SK-N-SH (cell line): ENCODE results near the gene MLLT3. TPM values are rescaled to one million over a fixed set of nuclear protein-coding genes. Genes with fewer than 3 reads are reported as not detected.

Source experiments
- CTCF ChIA-PET: fragments of 300-600, 350-600 bp; formaldehyde crosslinking; extraction: SDS; loops from one replicate; lab custom pipeline; 2021; lab: Yijun Ruan, JAX
- POLR2A ChIA-PET: fragments of 350-600 bp; sonication (Branson Sonifier 250); formaldehyde crosslinking; extraction: SDS; loops from one replicate; lab custom pipeline; 2020; ENCODE audit warnings: antibody characterized with exemption, inconsistent platforms; lab: Yijun Ruan, JAX
- DNase-seq: peaks from one replicate; pipeline ENCODE4 v3.0.0; 2012
- H2AFZ ChIP-seq: fragments of 200-600 bp; sonication (generic); 2 replicates; pipeline ENCODE4 v1.8.1; 2016; ENCODE audit warnings: antibody characterized with exemption, mild to moderate bottlenecking, low read depth
- H3F3A ChIP-seq: fragments of 200-600 bp; sonication (generic); replicated peaks from 2 replicates; pipeline ENCODE3; 2016; ENCODE audit warnings: antibody characterized with exemption, mild to moderate bottlenecking; ENCODE audit not compliant: insufficient read depth
- H3K27ac ChIP-seq, 2 experiments: fragments of 200-500 bp in 1 of 2; fragments of 200-600 bp in 1 of 2; sonication (Bioruptor generic) in 1 of 2; sonication (generic), shearing (Covaris generic) in 1 of 2; 2 replicates each; pipeline versions ENCODE4 v1.5.1 to v1.6.1; 2014 to 2016; ENCODE audit warnings: low read depth in 2 of 2, inconsistent platforms in 1 of 2, low read length in 1 of 2, mild to moderate bottlenecking in 1 of 2, mixed read lengths in 1 of 2
- H3K27me3 ChIP-seq: fragments of 200-600 bp; sonication (generic), shearing (Covaris generic); 2 replicates; pipeline ENCODE4 v1.6.1; 2016; ENCODE audit warnings: mixed run types; ENCODE audit not compliant: insufficient read depth
- H3K36me3 ChIP-seq, 2 experiments: fragments of 200-500 bp in 1 of 2; fragments of 200-600 bp in 1 of 2; sonication (Bioruptor generic) in 1 of 2; sonication (generic) in 1 of 2; replicated peaks in 1 of 2; 2 replicates each; pipeline versions ENCODE3 to v1.5.1; 2014 to 2016; ENCODE audit warnings: low read length in 1 of 2, mild to moderate bottlenecking in 1 of 2; ENCODE audit not compliant: insufficient read depth in 2 of 2, control insufficient read depth in 1 of 2
- H3K4me1 ChIP-seq, 2 experiments: fragments of 200-500 bp in 1 of 2; fragments of 200-600 bp in 1 of 2; sonication (Bioruptor generic) in 1 of 2; sonication (generic), shearing (Covaris generic) in 1 of 2; 2 replicates each; pipeline versions ENCODE4 v1.5.1 to v1.6.1; 2014 to 2016; ENCODE audit warnings: low read depth in 1 of 2, low read length in 1 of 2, mixed run types in 1 of 2; ENCODE audit not compliant: insufficient read depth in 2 of 2, control insufficient read depth in 1 of 2
- H3K4me2 ChIP-seq: fragments of 200-600 bp; sonication (generic), shearing (Covaris generic); 2 replicates; pipeline ENCODE4 v1.6.1; 2017; ENCODE audit warnings: mixed run types
- H3K4me3 ChIP-seq, 2 experiments: fragments of 200-500 bp in 1 of 2; fragments of 200-600 bp in 1 of 2; sonication (Bioruptor generic) in 1 of 2; sonication (generic), shearing (Covaris generic) in 1 of 2; 2 replicates each; pipeline versions ENCODE4 v1.5.1 to v1.8.1; 2014 to 2016; ENCODE audit warnings: low read depth in 2 of 2, inconsistent platforms in 1 of 2, low read length in 1 of 2, mild to moderate bottlenecking in 1 of 2, mixed read lengths in 1 of 2, moderate library complexity in 1 of 2
- H3K79me2 ChIP-seq: fragments of 200-600 bp; sonication (generic); 2 replicates; pipeline ENCODE4 v1.8.1; 2017; ENCODE audit warnings: mild to moderate bottlenecking; ENCODE audit not compliant: insufficient read depth
- H3K9ac ChIP-seq: fragments of 200-600 bp; sonication (generic); 2 replicates; pipeline ENCODE4 v1.6.1; 2017; ENCODE audit warnings: mixed run types
- H3K9me2 ChIP-seq: fragments of 200-600 bp; sonication (generic); 2 replicates; pipeline ENCODE4 v1.6.1; 2017; ENCODE audit warnings: mixed run types
- H3K9me3 ChIP-seq: fragments of 200-600 bp; sonication (generic); 2 replicates; pipeline ENCODE4 v1.6.1; 2017; ENCODE audit warnings: mixed run types, mild to moderate bottlenecking, moderate library complexity
- H4K20me1 ChIP-seq: fragments of 200-600 bp; sonication (generic); 2 replicates; pipeline ENCODE4 v1.6.1; 2017; ENCODE audit warnings: mild to moderate bottlenecking, mixed run types; ENCODE audit not compliant: insufficient read depth
- CHD2 ChIP-seq: fragments of 150-350 bp; IDR thresholded peaks from 2 replicates; pipeline ENCODE4 v1.6.1; 2018; ENCODE audit warnings: low read length; ENCODE audit not compliant: partially characterized antibody
- CTCF ChIP-seq: fragments of 200-600 bp; sonication (generic); IDR thresholded peaks from 2 replicates; pipeline ENCODE4 v1.6.1; 2017; ENCODE audit warnings: antibody characterized with exemption, mild to moderate bottlenecking, moderate library complexity
- ELF1 ChIP-seq: IDR thresholded peaks from 2 replicates; pipeline ENCODE4 v1.4.0; 2012
- EP300 ChIP-seq, 2 experiments: IDR thresholded peaks; 2 replicates each; pipeline versions ENCODE4 v1.4.0 to v1.6.1; 2012; ENCODE audit warnings: borderline replicate concordance in 1 of 2, low read depth in 1 of 2, low read length in 1 of 2
- FOXM1 ChIP-seq: IDR thresholded peaks from 2 replicates; pipeline ENCODE4 v1.4.0; 2012; ENCODE audit warnings: low read depth, mild to moderate bottlenecking
- GATA2 ChIP-seq: sonication (generic); formaldehyde crosslinking; IDR thresholded peaks from 2 replicates; pipeline ENCODE4 v1.5.0; 2020; ENCODE audit warnings: mild to moderate bottlenecking, missing genetic modification reagents
- IRF3 ChIP-seq: fragments of 150-350 bp; IDR thresholded peaks from 2 replicates; pipeline ENCODE4 v1.6.1; 2016; ENCODE audit warnings: mild to moderate bottlenecking, low read depth, low read length
- JUND ChIP-seq: IDR thresholded peaks from 2 replicates; pipeline ENCODE4 v1.4.0; 2012
- MEF2A ChIP-seq: IDR thresholded peaks from 2 replicates; pipeline ENCODE4 v1.4.0; 2012; ENCODE audit warnings: low read depth, borderline replicate concordance
- MXI1 ChIP-seq: IDR thresholded peaks from 2 replicates; pipeline ENCODE4 v1.6.1; 2012; ENCODE audit warnings: mild to moderate bottlenecking, low read depth, low read length, improper control_type of control experiment
- NRF1 ChIP-seq: IDR thresholded peaks from 2 replicates; pipeline ENCODE4 v1.6.1; 2012; ENCODE audit warnings: low read depth, mild to moderate bottlenecking, low read length
- PBX3 ChIP-seq: IDR thresholded peaks from 2 replicates; pipeline ENCODE4; 2012
- RFX5 ChIP-seq: IDR thresholded peaks from 2 replicates; pipeline ENCODE4 v1.6.1; 2012; ENCODE audit warnings: mild to moderate bottlenecking, improper control_type of control experiment, low read length
- SMC3 ChIP-seq: IDR thresholded peaks from 2 replicates; pipeline ENCODE4 v1.6.1; 2012; ENCODE audit warnings: low read depth, low read length, improper control_type of control experiment
- TCF12 ChIP-seq: IDR thresholded peaks from 2 replicates; pipeline ENCODE4 v1.4.0; 2012
- TEAD4 ChIP-seq: IDR thresholded peaks from 2 replicates; pipeline ENCODE4 v1.4.0; 2012; ENCODE audit warnings: mild to moderate bottlenecking, borderline replicate concordance; ENCODE audit not compliant: insufficient read depth
- USF1 ChIP-seq: IDR thresholded peaks from 2 replicates; pipeline ENCODE4 v1.4.0; 2012; ENCODE audit warnings: low read depth, borderline replicate concordance
- YY1 ChIP-seq: IDR thresholded peaks from 2 replicates; pipeline ENCODE4 v1.4.0; 2012; ENCODE audit warnings: low read depth, mild to moderate bottlenecking
- WGBS: methylation state at CpG from one replicate; pipeline ENCODE4 v1.1.6; 2017; ENCODE audit warnings: low lambda C conversion rate; 5-methylcytosine and 5-hydroxymethylcytosine counted together
- polyA plus RNA-seq, 3 experiments: library from polyadenylated mRNA; depleted of rRNA; stranded (reverse); fragments of >200 nt; gene quantifications; 2 replicates each; pipeline ENCODE4 v1.2.3, GENCODE V29; 2012

Gene MLLT3
- polyA plus RNA-seq, 1 of the 3 experiments (the other 2 are of a cell fraction): 3.9 TPM

- Histone ChIP-seq H3K27ac (peak overlapping the region in 1 of 2 experiments; percentile 79; a peak in 2 of 4 replicates), H3K4me2 (no peak overlapping the region), H2AFZ (no peak overlapping the region), H3K79me2 (no peaks in the 10 kb centered on the region), H3K4me1 (peaks cover 0 to 10% of the 10 kb centered on the region in 2 experiments; a peak in 3 of 4 replicates), H3K9me3 (no peaks in the 10 kb centered on the region), H3K36me3 (no peaks in the 10 kb centered on the region), H3K27me3 (no peaks in the 10 kb centered on the region), H4K20me1 (no peaks in the 10 kb centered on the region), H3F3A (no peaks in the 10 kb centered on the region), H3K4me3 (no peak overlapping the region), H3K9ac (no peak overlapping the region), H3K9me2 (no peaks in the 10 kb centered on the region)
- CTCF ChIA-PET: no interaction called here
- DNase-seq: no peak
- POLR2A ChIA-PET: no interaction called here
- TF ChIP-seq YY1 (no peak), MEF2A (no peak), JUND (peak; percentile 20; the same call in 1 of the 2 replicates), TCF12 (peak; percentile 23; the same call in 1 of the 2 replicates), PBX3 (peak; percentile 46; the same call in 1 of the 2 replicates)
- WGBS: 87% methylated on average over 1 of the region's 1 CpG
These were observed 62.9 kb downstream of the MLLT3 start for GRCh38 chr9:20559231-20559890.

GRCh38 chr9:20558566-20559016 is 63.7 kb downstream of the MLLT3 start:
- peak overlapping the region; percentile 31; the same call in 1 of the 2 replicates for H2AFZ ChIP-seq
- POLR2A ChIA-PET: no interaction called here
- TF ChIP-seq SMC3 (no peak), FOXM1 (0 out of 2 replicates have a peak, but pooled peaks have one; percentile 21), MXI1 (no peak), GATA2 (CRISPR knock-in tag) (no peak), CTCF (no peak), JUND (peak; percentile 77), IRF3 (no peak), YY1 (no peak), PBX3 (peak; percentile 95), RFX5 (no peak), TEAD4 (0 out of 2 replicates have a peak, but pooled peaks have one; percentile 18), NRF1 (no peak), CHD2 (no peak), EP300 (IDR thresholded peaks at IDR 0.05; ENCODE audit: borderline replicate concordance in 1 of 2, low read depth in 1 of 2, low read length in 1 of 2) (peak in 1 of 2 experiments; percentile 64; a peak in 2 of 4 replicates), ELF1 (no peak), USF1 (no peak)

More at GRCh38 chr9:20558566-20559016, 63.7 kb downstream of the MLLT3 start:
- Histone ChIP-seq H3K9ac (peak overlapping the region; percentile 42; the same call in 1 of the 2 replicates), H3F3A (no peaks in the 10 kb centered on the region), H3K9me2 (no peaks in the 10 kb centered on the region), H3K9me3 (no peaks in the 10 kb centered on the region), H3K4me1 (peaks cover 0 to 17% of the 10 kb centered on the region in 2 experiments), H3K79me2 (no peaks in the 10 kb centered on the region), H3K27me3 (no peaks in the 10 kb centered on the region), H3K4me3 (peak overlapping the region in 1 of 2 experiments; percentile 14; a peak in 1 of 4 replicates), H3K4me2 (peak overlapping the region; percentile 57), H3K36me3 (no peaks in the 10 kb centered on the region), H4K20me1 (no peaks in the 10 kb centered on the region), H3K27ac (peak overlapping the region in 1 of 2 experiments; percentile 79; a peak in 2 of 4 replicates)
- CTCF ChIA-PET: no interaction called here
- WGBS: 14% methylated on average over 2 of the region's 2 CpGs
- no peak for DNase-seq
